CD14-positive monocyte (primary cell): ENCODE measurements around the gene CAMK4. TPM values are rescaled to one million over a fixed set of nuclear protein-coding genes. Genes with fewer than 3 reads are reported as not detected.

Experiments
- DNase-seq, 3 donors: peaks; one replicate each; pipeline ENCODE4 v3.0.0-alpha.2; 2011 to 2022
- H2AFZ ChIP-seq: 2 replicates; pipeline ENCODE4 v1.6.0; 2012; ENCODE audit warnings: mild to moderate bottlenecking, low read depth, low read length, inconsistent platforms; ENCODE audit not compliant: insufficient read depth, poor library complexity, severe bottlenecking
- H3K27ac ChIP-seq, 2 donors: 1 replicate in 1 of 2; 2 replicates in 1 of 2; pipeline ENCODE4 v1.5.1; 2012 to 2013; ENCODE audit warnings: low read length in 2 of 2, control low read depth in 1 of 2, inconsistent platforms in 1 of 2, low read depth in 1 of 2, mild to moderate bottlenecking in 1 of 2
- H3K27me3 ChIP-seq, 2 donors: one replicate each; pipeline versions ENCODE4 v1.6.0 to v1.6.1; 2011 to 2013; ENCODE audit warnings: low read length in 2 of 2; ENCODE audit not compliant: control insufficient read depth in 2 of 2, insufficient read depth in 2 of 2
- H3K36me3 ChIP-seq, 2 donors: replicated peaks in 1 of 2; 1 replicate in 1 of 2; 2 replicates in 1 of 2; pipeline versions ENCODE4 v1.5.1 to v1.6.1; 2012 to 2013; ENCODE audit warnings: low read length in 2 of 2, control low read depth in 1 of 2, inconsistent platforms in 1 of 2, mild to moderate bottlenecking in 1 of 2; ENCODE audit not compliant: insufficient read depth in 2 of 2, control insufficient read depth in 1 of 2
- H3K4me1 ChIP-seq, 2 donors: 1 replicate in 1 of 2; 2 replicates in 1 of 2; pipeline versions ENCODE4 v1.5.1 to v1.6.1; 2012 to 2013; ENCODE audit warnings: low read length in 2 of 2, control low read depth in 1 of 2, inconsistent platforms in 1 of 2, mild to moderate bottlenecking in 1 of 2, moderate library complexity in 1 of 2; ENCODE audit not compliant: insufficient read depth in 2 of 2, control insufficient read depth in 1 of 2
- H3K4me2 ChIP-seq: replicated peaks from 2 replicates; pipeline ENCODE3; 2012; ENCODE audit warnings: low read length, moderate library complexity, mild to moderate bottlenecking; ENCODE audit not compliant: poor library complexity, severe bottlenecking; ENCODE audit errors: extremely low read depth
- H3K4me3 ChIP-seq, 3 experiments: fragments of 200-600 bp in 1 of 3; sonication (generic) in 1 of 3; replicated peaks in 1 of 3; 1 replicate in 2 of 3; 2 replicates in 1 of 3; pipeline ENCODE4 v1.5.1; 2011 to 2013; ENCODE audit warnings: low read length in 3 of 3, mild to moderate bottlenecking in 3 of 3, control low read depth in 2 of 3, low read depth in 2 of 3, inconsistent platforms in 1 of 3, moderate library complexity in 1 of 3
- H3K79me2 ChIP-seq: 2 replicates; pipeline ENCODE4 v1.6.0; 2012; ENCODE audit warnings: mild to moderate bottlenecking, control low read depth, inconsistent platforms, low read length, moderate library complexity; ENCODE audit not compliant: insufficient read depth
- H3K9ac ChIP-seq: 2 replicates; pipeline ENCODE4 v1.6.0; 2017; ENCODE audit warnings: low read length, mild to moderate bottlenecking; ENCODE audit not compliant: insufficient read depth, poor library complexity, severe bottlenecking
- H3K9me3 ChIP-seq, 2 donors: replicated peaks in 1 of 2; 1 replicate in 1 of 2; 2 replicates in 1 of 2; pipeline versions ENCODE4 v1.5.1 to v1.6.1; 2012 to 2013; ENCODE audit warnings: low read length in 2 of 2, control low read depth in 1 of 2; ENCODE audit not compliant: control insufficient read depth in 1 of 2, insufficient read depth in 1 of 2
- H4K20me1 ChIP-seq: 2 replicates; pipeline ENCODE4 v1.6.0; 2012; ENCODE audit warnings: mild to moderate bottlenecking, low read length, control low read depth, moderate library complexity; ENCODE audit not compliant: insufficient read depth
- H3K27ac Mint-ChIP-seq, 7 donors: one replicate each; pipeline ENCODE4 v1.8.0; 2020; ENCODE audit warnings: mild to moderate bottlenecking in 7 of 7, mixed read lengths in 7 of 7, moderate library complexity in 6 of 7, inconsistent platforms in 2 of 7
- H3K27me3 Mint-ChIP-seq, 3 donors: one replicate each; pipeline ENCODE4 v1.8.0; 2021 to 2022; ENCODE audit warnings: low read depth in 3 of 3, mild to moderate bottlenecking in 3 of 3, mixed read lengths in 3 of 3, moderate library complexity in 3 of 3, inconsistent platforms in 1 of 3
- H3K36me3 Mint-ChIP-seq, 2 donors: one replicate each; pipeline ENCODE4 v1.8.0; 2020; ENCODE audit warnings: mixed read lengths in 2 of 2, inconsistent platforms in 1 of 2, mild to moderate bottlenecking in 1 of 2
- H3K4me1 Mint-ChIP-seq: one replicate; pipeline ENCODE4 v1.8.0; 2020; ENCODE audit warnings: mild to moderate bottlenecking, mixed read lengths
- H3K4me3 Mint-ChIP-seq, 2 donors: one replicate each; pipeline ENCODE4 v1.8.0; 2020; ENCODE audit warnings: mild to moderate bottlenecking in 2 of 2, mixed read lengths in 2 of 2, moderate library complexity in 1 of 2
- H3K9me3 Mint-ChIP-seq, 7 donors: one replicate each; pipeline ENCODE4 v1.8.0; 2020 to 2022; ENCODE audit warnings: mixed read lengths in 7 of 7, mild to moderate bottlenecking in 6 of 7, moderate library complexity in 6 of 7, inconsistent platforms in 2 of 7
- CTCF ChIP-seq: fragments of 200-600 bp; IDR thresholded peaks from one replicate; pipeline ENCODE4 v1.8.0; 2022; ENCODE audit warnings: antibody characterized with exemption, mild to moderate bottlenecking
- WGBS: methylation state at CpG from one replicate; pipeline ENCODE4 v1.1.5; 2013; ENCODE audit warnings: missing lambda C conversion rate; ENCODE audit not compliant: insufficient coverage; 5-methylcytosine and 5-hydroxymethylcytosine counted together
- intact Hi-C, 2 donors: fragments of 100-400 bp; cut with micrococcal nuclease; formaldehyde crosslinking; loops; one replicate each; pipeline versions ENCODE4 v1.15.0 to v1.15.1; 2023
- polyA plus RNA-seq, 3 donors: library from polyadenylated mRNA; depleted of rRNA in 1 of 3; unstranded in 2 of 3; stranded (reverse) in 1 of 3; fragments of 300-500 nt in 2 of 3; fragments of >200 nt in 1 of 3; fragmentation: Illumina TruSeq in 2 of 3; gene quantifications; 1 replicate in 2 of 3; 2 replicates in 1 of 3; pipeline ENCODE4 v1.2.3, GENCODE V29; 2012 to 2021

CAMK4 gene
- polyA plus RNA-seq, 3 donors: 0.24 to 0.28 TPM; not detected in 1

GRCh38 chr5:111310711-111311620 lies 86.8 kb downstream of the CAMK4 start:
- intact Hi-C loops: no loop called here
- no peak overlapping the region for H3K4me2 ChIP-seq
- H3K4me3 ChIP-seq: no peak overlapping the region
- no peaks in the 10 kb centered on the region for H3K9me3 ChIP-seq
- Mint-ChIP-seq H3K4me1 (no peaks in the 10 kb centered on the region), H3K27ac (no peak overlapping the region), H3K36me3 (no peaks in the 10 kb centered on the region), H3K9me3 (no peaks in the 10 kb centered on the region), H3K4me3 (no peak overlapping the region), H3K27me3 (no peaks in the 10 kb centered on the region)
- H3K27me3 ChIP-seq: no peaks in the 10 kb centered on the region
- no peaks in the 10 kb centered on the region for H3K4me1 ChIP-seq
- no peaks in the 10 kb centered on the region for H3K79me2 ChIP-seq
- no peak overlapping the region for H2AFZ ChIP-seq
- no CpG with 5 or more reads among the region's 6 CpGs for WGBS
- no peaks in the 10 kb centered on the region for H3K36me3 ChIP-seq
- TF ChIP-seq CTCF: no peak
- no peaks in the 10 kb centered on the region for H4K20me1 ChIP-seq
- H3K9ac ChIP-seq: no peak overlapping the region
- no peak for DNase-seq
- no peak overlapping the region for H3K27ac ChIP-seq

GRCh38 chr5:111311666-111312065 lies 87.5 kb downstream of the CAMK4 start:
- DNase-seq: no peak
- no peaks in the 10 kb centered on the region for H3K4me1 Mint-ChIP-seq
- H3K4me3 Mint-ChIP-seq: no peak overlapping the region
- Histone ChIP-seq H3K27ac (no peak overlapping the region), H3K4me3 (no peak overlapping the region), H3K27me3 (no peaks in the 10 kb centered on the region), H3K9ac (no peak overlapping the region), H3K79me2 (no peaks in the 10 kb centered on the region), H3K36me3 (no peaks in the 10 kb centered on the region), H3K9me3 (no peaks in the 10 kb centered on the region), H3K4me1 (no peaks in the 10 kb centered on the region), H2AFZ (no peak overlapping the region), H3K4me2 (no peak overlapping the region), H4K20me1 (no peaks in the 10 kb centered on the region)
- intact Hi-C loops: no loop called here
- H3K36me3 Mint-ChIP-seq: no peaks in the 10 kb centered on the region
- no peaks in the 10 kb centered on the region for H3K9me3 Mint-ChIP-seq
- no peak for TF ChIP-seq CTCF
- no peaks in the 10 kb centered on the region for H3K27me3 Mint-ChIP-seq
- no peak overlapping the region for H3K27ac Mint-ChIP-seq
- 67% methylated on average over 1 of the region's 1 CpG for WGBS
